GM12878 (cell line): ENCODE measurements around the gene CTAGE9. TPM values are rescaled to one million over a fixed set of nuclear protein-coding genes. Genes with fewer than 3 reads are reported as not detected.

ENCODE experiments used
- BCL11A ChIP-seq: IDR thresholded peaks from 2 replicates; pipeline ENCODE4 v1.6.1; 2011; ENCODE audit warnings: low read depth, low read length
- E4F1 ChIP-seq: fragments of 450-650 bp; IDR thresholded peaks from 2 replicates; pipeline ENCODE4 v1.6.1; 2018; ENCODE audit warnings: borderline replicate concordance, mild to moderate bottlenecking; ENCODE audit not compliant: partially characterized antibody
- EGR1 ChIP-seq, 2 experiments: IDR thresholded peaks; 1 replicate in 1 of 2; 2 replicates in 1 of 2; pipeline ENCODE4 v1.6.1; 2011 to 2012; ENCODE audit warnings: low read depth in 2 of 2, low read length in 2 of 2, borderline replicate concordance in 1 of 2, mild to moderate bottlenecking in 1 of 2, moderate library complexity in 1 of 2
- EP300 ChIP-seq, 2 experiments: fragments of 150-350 bp in 1 of 2; IDR thresholded peaks; 2 replicates each; pipeline ENCODE4 v1.6.1; 2011 to 2012; ENCODE audit warnings: low read depth in 2 of 2, low read length in 2 of 2, borderline replicate concordance in 1 of 2, improper control_type of control experiment in 1 of 2, inconsistent platforms in 1 of 2; ENCODE audit not compliant: control insufficient read depth in 1 of 2
- ETV6 ChIP-seq, 2 experiments: fragments of 450-650 bp in 1 of 2; IDR thresholded peaks in 1 of 2; conservative IDR thresholded peaks in 1 of 2; 2 replicates each; pipeline ENCODE4 v1.6.1; 2014; ENCODE audit warnings: antibody characterized with exemption in 1 of 2, borderline replicate concordance in 1 of 2, low read depth in 1 of 2, mild to moderate bottlenecking in 1 of 2, moderate library complexity in 1 of 2
- FOXK2 ChIP-seq: fragments of 450-650 bp; IDR thresholded peaks from 2 replicates; pipeline ENCODE4 v1.6.1; 2017; ENCODE audit warnings: mild to moderate bottlenecking, moderate library complexity
- HDGF ChIP-seq: fragments of 450-650 bp; IDR thresholded peaks from 2 replicates; pipeline ENCODE4 v1.6.1; 2016; ENCODE audit warnings: antibody characterized with exemption
- IRF3 ChIP-seq: fragments of 450-650 bp; IDR thresholded peaks from 2 replicates; pipeline ENCODE4 v1.6.1; 2014; ENCODE audit warnings: mild to moderate bottlenecking
- KAT2A ChIP-seq: conservative IDR thresholded peaks from 2 replicates; pipeline ENCODE4 v1.6.1; 2011; ENCODE audit warnings: low read depth, low read length; ENCODE audit not compliant: control insufficient read depth
- KDM1A ChIP-seq: fragments of 200-600 bp; sonication (generic); IDR thresholded peaks from 2 replicates; pipeline ENCODE4 v1.6.1; 2016; ENCODE audit warnings: borderline replicate concordance
- MTA2 ChIP-seq: fragments of 450-650 bp; IDR thresholded peaks from 2 replicates; pipeline ENCODE4 v1.6.1; 2016; ENCODE audit warnings: low read depth, mild to moderate bottlenecking, moderate library complexity
- MXI1 ChIP-seq: fragments of 150-350 bp; IDR thresholded peaks from 2 replicates; pipeline ENCODE4 v1.6.1; 2011; ENCODE audit warnings: low read depth, mild to moderate bottlenecking, inconsistent platforms, low read length, improper control_type of control experiment
- PAX8 ChIP-seq: fragments of 450-650 bp; IDR thresholded peaks from 2 replicates; pipeline ENCODE4 v1.6.1; 2017; ENCODE audit warnings: mild to moderate bottlenecking, moderate library complexity
- PML ChIP-seq: IDR thresholded peaks from 2 replicates; pipeline ENCODE4 v1.6.1; 2012; ENCODE audit warnings: low read length, inconsistent platforms
- RAD21 ChIP-seq: IDR thresholded peaks from 2 replicates; pipeline ENCODE4 v1.6.1; 2011; ENCODE audit warnings: mild to moderate bottlenecking, low read depth, low read length, moderate library complexity; ENCODE audit not compliant: insufficient read depth
- RBBP5 ChIP-seq: fragments of 200-600 bp; sonication (generic); conservative IDR thresholded peaks from 2 replicates; pipeline ENCODE4 v1.6.1; 2016
- SKIL ChIP-seq: fragments of 450-650 bp; IDR thresholded peaks from 2 replicates; pipeline ENCODE4 v1.6.1; 2017; ENCODE audit warnings: mild to moderate bottlenecking, low read depth, inconsistent platforms; ENCODE audit not compliant: poor library complexity, severe bottlenecking
- SMAD5 ChIP-seq: IDR thresholded peaks from 2 replicates; pipeline ENCODE4 v1.6.1; 2016; ENCODE audit warnings: antibody characterized with exemption, low read depth
- SUZ12 ChIP-seq: fragments of 200-600 bp; sonication (generic); IDR thresholded peaks from one replicate; pipeline ENCODE4 v1.6.1; 2018; ENCODE audit warnings: antibody characterized with exemption, mild to moderate bottlenecking; ENCODE audit not compliant: unreplicated experiment
- TBL1XR1 ChIP-seq: IDR thresholded peaks from 2 replicates; pipeline ENCODE4 v1.6.1; 2012; ENCODE audit warnings: low read depth, low read length, improper control_type of control experiment
- TCF12 ChIP-seq: IDR thresholded peaks from 2 replicates; pipeline ENCODE4 v1.6.1; 2011; ENCODE audit warnings: low read depth, mild to moderate bottlenecking, low read length
- USF1 ChIP-seq: IDR thresholded peaks from 2 replicates; pipeline ENCODE4 v1.6.1; 2011; ENCODE audit warnings: borderline replicate concordance, low read depth, mild to moderate bottlenecking, moderate library complexity, mixed read lengths, low read length; ENCODE audit not compliant: insufficient read depth; ENCODE audit errors: extremely low read length
- ZBED1 ChIP-seq: IDR thresholded peaks from 2 replicates; pipeline ENCODE4 v1.6.1; 2016; ENCODE audit warnings: borderline replicate concordance
- polyA plus RNA-seq, 11 experiments: library from polyadenylated mRNA; depleted of rRNA in 4 of 11; unstranded in 6 of 11; stranded (reverse) in 5 of 11; fragments of >200 nt; fragmentation: Nextera tagmentation in 4 of 11; fragmentation: Illumina TruSeq in 1 of 11; extraction: Ambion mirVana in 4 of 11; extraction: Trizol in 1 of 11; gene quantifications; 1 replicate in 1 of 11; 2 replicates in 10 of 11; pipeline versions ENCODE4 v1.2.1 to v1.2.3, GENCODE V29; 2011 to 2016; ENCODE audit warnings: inconsistent platforms in 2 of 11, missing spikeins in 2 of 11, low read depth in 1 of 11
- total RNA-seq, 4 experiments: library from RNA; depleted of rRNA in 3 of 4; stranded (reverse); fragments of >200 nt in 3 of 4; fragmentation: Illumina TruSeq in 1 of 4; extraction: Trizol in 1 of 4; gene quantifications; 2 replicates each; pipeline versions ENCODE4 v1.2.1 to v1.2.3, GENCODE V29; 2013 to 2021

CTAGE9 gene
- total and polyA plus RNA-seq, 10 of the 15 experiments (the other 5 are each of a cell fraction or from before 2014, with no cell fraction given), result 0.06 TPM; not detected in 9

- TF ChIP-seq E4F1 (no peak), FOXK2 (no peak), PAX8 (no peak), PML (peak; percentile 60; the same call in 1 of the 2 replicates), BCL11A (peak; percentile 53; the same call in 1 of the 2 replicates), KDM1A (no peak), EP300 (IDR thresholded peaks at IDR 0.05; ENCODE audit: borderline replicate concordance in 1 of 2, control insufficient read depth in 1 of 2, low read depth in 2 of 2, low read length in 2 of 2) (no peak), EGR1 (IDR thresholded peaks at IDR 0.05; ENCODE audit: borderline replicate concordance in 1 of 2, low read depth in 2 of 2, low read length in 2 of 2) (no peak), RBBP5 (no peak), SUZ12 (no peak), RAD21 (no peak), ZBED1 (peak; percentile 95), KAT2A (no peak), SKIL (no peak), USF1 (no peak), IRF3 (no peak), TCF12 (no peak), SMAD5 (no peak), ETV6 (conservative IDR thresholded peaks at IDR 0.05 in 1 of 2, IDR thresholded peaks at IDR 0.05 in 1 of 2; ENCODE audit: borderline replicate concordance in 1 of 2, low read depth in 1 of 2) (peak in 1 of 2 experiments; percentile 61; a peak in 1 of 4 replicates), MTA2 (no peak), HDGF (no peak), TBL1XR1 (peak; percentile 73), MXI1 (no peak)
Measured at GRCh38 chr6:131688286-131688685, 22.5 kb downstream of the CTAGE9 start (continued).
